A673 (cell line): ENCODE results near the gene MYO1E.

ENCODE experiments used
- EZH2 ChIP-seq: fragments of 200-600 bp; sonication (generic); IDR thresholded peaks from 2 replicates; pipeline ENCODE4 v1.6.1; 2017; ENCODE audit warnings: borderline replicate concordance, low read depth, mild to moderate bottlenecking, mixed read lengths, antibody characterized with exemption, low read length; ENCODE audit not compliant: poor library complexity, severe bottlenecking
- TF ChIP-seq, protein P1 (sequence below): fragments of 300-800, 200-600 bp; sonication (generic); conservative IDR thresholded peaks from 2 replicates; pipeline ENCODE4 v1.5.1; 2017; ENCODE audit warnings: low read depth, mild to moderate bottlenecking, antibody characterized with exemption, low read length, moderate library complexity, mixed read lengths

DNA sequence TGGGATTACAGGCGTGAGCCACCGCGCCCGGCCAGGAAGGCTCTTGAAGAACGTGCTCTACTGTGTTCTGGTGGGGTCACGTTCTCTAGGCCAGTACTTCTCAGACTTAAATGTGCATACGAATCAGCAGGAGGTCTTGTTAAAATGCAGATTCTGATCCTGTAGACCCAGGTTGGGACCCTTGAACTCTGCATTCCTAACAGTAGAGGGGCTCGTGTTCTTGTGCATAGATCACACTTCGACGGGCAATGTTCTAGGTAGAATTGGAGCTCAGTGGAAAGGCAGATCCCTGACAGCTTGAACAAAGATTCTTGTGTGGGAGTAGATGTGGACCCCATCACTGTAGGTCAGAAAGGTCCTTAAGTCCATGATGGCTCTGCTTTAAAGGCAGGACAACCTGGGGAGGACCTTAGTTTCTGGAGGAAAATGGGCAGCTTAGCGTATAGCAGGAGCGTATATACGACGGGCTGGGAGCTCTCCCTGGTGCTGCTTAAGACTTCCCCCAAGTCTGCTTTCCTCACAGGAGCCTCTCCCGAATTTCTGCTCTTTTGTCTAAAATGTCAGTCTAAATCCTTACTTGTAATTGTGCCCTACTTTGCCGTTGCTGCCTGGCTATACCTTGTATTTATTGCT lies 48.4 kb upstream of the MYO1E start:
- no peak for TF ChIP-seq EZH2
- TF ChIP-seq, protein P1, sequence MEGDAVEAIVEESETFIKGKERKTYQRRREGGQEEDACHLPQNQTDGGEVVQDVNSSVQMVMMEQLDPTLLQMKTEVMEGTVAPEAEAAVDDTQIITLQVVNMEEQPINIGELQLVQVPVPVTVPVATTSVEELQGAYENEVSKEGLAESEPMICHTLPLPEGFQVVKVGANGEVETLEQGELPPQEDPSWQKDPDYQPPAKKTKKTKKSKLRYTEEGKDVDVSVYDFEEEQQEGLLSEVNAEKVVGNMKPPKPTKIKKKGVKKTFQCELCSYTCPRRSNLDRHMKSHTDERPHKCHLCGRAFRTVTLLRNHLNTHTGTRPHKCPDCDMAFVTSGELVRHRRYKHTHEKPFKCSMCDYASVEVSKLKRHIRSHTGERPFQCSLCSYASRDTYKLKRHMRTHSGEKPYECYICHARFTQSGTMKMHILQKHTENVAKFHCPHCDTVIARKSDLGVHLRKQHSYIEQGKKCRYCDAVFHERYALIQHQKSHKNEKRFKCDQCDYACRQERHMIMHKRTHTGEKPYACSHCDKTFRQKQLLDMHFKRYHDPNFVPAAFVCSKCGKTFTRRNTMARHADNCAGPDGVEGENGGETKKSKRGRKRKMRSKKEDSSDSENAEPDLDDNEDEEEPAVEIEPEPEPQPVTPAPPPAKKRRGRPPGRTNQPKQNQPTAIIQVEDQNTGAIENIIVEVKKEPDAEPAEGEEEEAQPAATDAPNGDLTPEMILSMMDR = no peak
